Prostate gland (tissue), 2 donors: ENCODE measurements around the gene ABCC2. TPM values are rescaled to one million over a fixed set of nuclear protein-coding genes. Genes with fewer than 3 reads are reported as not detected.

Experiments
- DNase-seq: peaks from one replicate; pipeline ENCODE4 v3.0.0-alpha.2; 2019; ENCODE audit warnings: low spot score
- H3K27ac ChIP-seq, 2 donors: fragments of 200-600 bp; sonication (generic); 2 replicates each; pipeline ENCODE4 v1.5.1; 2017 to 2019
- H3K27me3 ChIP-seq: fragments of 200-600 bp; sonication (generic); replicated peaks from 2 replicates; pipeline ENCODE4 v1.5.1; 2019; ENCODE audit not compliant: insufficient read depth
- H3K36me3 ChIP-seq, 2 donors: fragments of 200-600 bp; sonication (generic); 1 replicate in 1 of 2; 2 replicates in 1 of 2; pipeline versions ENCODE4 v1.5.1 to v1.8.1; 2017 to 2019
- H3K4me1 ChIP-seq: fragments of 200-600 bp; sonication (generic); replicated peaks from 2 replicates; pipeline ENCODE4 v1.5.1; 2019
- H3K4me3 ChIP-seq, 2 donors: fragments of 200-600 bp; sonication (generic); 2 replicates each; pipeline ENCODE4 v1.5.1; 2017 to 2019
- H3K9me3 ChIP-seq: fragments of 200-600 bp; sonication (generic); 2 replicates; pipeline ENCODE4 v1.5.1; 2017
- POLR2A ChIP-seq: fragments of 450-650 bp; IDR thresholded peaks from one replicate; pipeline ENCODE4 v1.6.1; 2016; ENCODE audit warnings: antibody characterized with exemption, mild to moderate bottlenecking
- POLR2AphosphoS5 ChIP-seq: sonication (generic); formaldehyde crosslinking; IDR thresholded peaks from one replicate; pipeline ENCODE4 v1.6.1; 2017; ENCODE audit warnings: antibody characterized with exemption
- WGBS: methylation state at CpG from one replicate; pipeline ENCODE4 v1.1.5; 2018; 5-methylcytosine and 5-hydroxymethylcytosine counted together
- intact Hi-C: fragments of 100-400 bp; cut with DNase I; formaldehyde crosslinking; loops from one replicate; pipeline ENCODE4 v1.14.2; 2022
- total RNA-seq, 2 donors: library from RNA; depleted of rRNA; stranded (reverse); fragments of >200 nt; gene quantifications; one replicate each; pipeline ENCODE4 v1.1.0, GENCODE V29; 2016
- TF ChIP-seq, protein P1 (sequence below), 4 experiments: fragments of 200-600 bp in 2 of 4; fragments of 450-650 bp in 2 of 4; sonication (generic) in 2 of 4; IDR thresholded peaks; 1 replicate in 3 of 4; 2 replicates in 1 of 4; pipeline ENCODE4 v1.5.1; 2016 to 2019; ENCODE audit warnings: antibody characterized with exemption in 4 of 4, mild to moderate bottlenecking in 2 of 4, moderate library complexity in 2 of 4

The ABCC2 gene
- total RNA-seq, 2 donors from 2014 or later: 0.14 to 0.74 TPM

DNA sequence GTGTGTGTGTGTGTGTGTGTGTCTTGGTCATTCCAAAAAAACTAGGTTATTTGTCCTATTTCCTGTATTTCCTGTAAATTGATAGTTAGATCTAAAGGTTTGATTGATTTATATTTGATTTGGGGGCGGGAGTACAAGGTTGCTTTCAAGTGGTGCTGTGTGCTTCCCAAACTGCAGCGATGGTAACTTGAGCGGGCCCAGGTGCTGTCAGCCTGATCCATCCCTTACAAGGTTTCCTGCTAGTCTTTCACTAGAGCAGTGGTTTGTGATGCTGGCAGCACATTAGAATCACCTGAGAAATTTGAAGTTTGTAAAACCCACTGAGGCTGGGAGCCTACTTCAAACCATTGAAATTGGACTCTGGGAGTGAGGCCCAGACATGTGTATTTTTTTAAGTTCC lies 23.7 kb downstream of the ABCC2 start:
- Histone ChIP-seq H3K36me3 (no peaks in the 10 kb centered on the region), H3K9me3 (no peaks in the 10 kb centered on the region), H3K27me3 (no peaks in the 10 kb centered on the region), H3K4me3 (no peak overlapping the region), H3K27ac (no peak overlapping the region), H3K4me1 (peaks cover 4% of the 10 kb centered on the region)
- intact Hi-C loops: no loop called here
- WGBS: 57% methylated on average over 3 of the region's 3 CpGs
- no peak for DNase-seq
- TF ChIP-seq POLR2A (no peak), POLR2AphosphoS5 (no peak)
- TF ChIP-seq, protein P1, sequence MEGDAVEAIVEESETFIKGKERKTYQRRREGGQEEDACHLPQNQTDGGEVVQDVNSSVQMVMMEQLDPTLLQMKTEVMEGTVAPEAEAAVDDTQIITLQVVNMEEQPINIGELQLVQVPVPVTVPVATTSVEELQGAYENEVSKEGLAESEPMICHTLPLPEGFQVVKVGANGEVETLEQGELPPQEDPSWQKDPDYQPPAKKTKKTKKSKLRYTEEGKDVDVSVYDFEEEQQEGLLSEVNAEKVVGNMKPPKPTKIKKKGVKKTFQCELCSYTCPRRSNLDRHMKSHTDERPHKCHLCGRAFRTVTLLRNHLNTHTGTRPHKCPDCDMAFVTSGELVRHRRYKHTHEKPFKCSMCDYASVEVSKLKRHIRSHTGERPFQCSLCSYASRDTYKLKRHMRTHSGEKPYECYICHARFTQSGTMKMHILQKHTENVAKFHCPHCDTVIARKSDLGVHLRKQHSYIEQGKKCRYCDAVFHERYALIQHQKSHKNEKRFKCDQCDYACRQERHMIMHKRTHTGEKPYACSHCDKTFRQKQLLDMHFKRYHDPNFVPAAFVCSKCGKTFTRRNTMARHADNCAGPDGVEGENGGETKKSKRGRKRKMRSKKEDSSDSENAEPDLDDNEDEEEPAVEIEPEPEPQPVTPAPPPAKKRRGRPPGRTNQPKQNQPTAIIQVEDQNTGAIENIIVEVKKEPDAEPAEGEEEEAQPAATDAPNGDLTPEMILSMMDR (IDR thresholded peaks at IDR 0.05): no peak

DNA sequence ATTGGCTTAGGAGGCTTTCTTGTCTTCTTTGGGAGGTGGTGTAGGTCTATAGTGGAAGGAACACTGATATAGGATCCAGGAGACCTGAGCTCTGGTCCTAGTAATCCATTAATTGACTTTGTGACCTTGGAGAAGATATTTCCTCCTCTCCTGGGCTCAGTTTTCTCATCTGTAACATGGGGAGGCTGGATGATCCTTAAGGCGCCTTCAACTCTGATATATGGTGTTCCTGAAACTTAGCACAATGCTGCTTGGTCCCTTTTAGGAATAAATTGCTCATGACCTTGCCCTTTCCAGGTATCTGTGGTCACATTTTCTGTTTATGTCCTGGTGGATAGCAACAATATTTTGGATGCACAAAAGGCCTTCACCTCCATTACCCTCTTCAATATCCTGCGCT lies 25.3 kb downstream of the ABCC2 start:
- no peaks in the 10 kb centered on the region for H3K27me3 ChIP-seq
- H3K27ac ChIP-seq: no peak overlapping the region
- WGBS: 97% methylated on average over 2 of the region's 2 CpGs
- peaks cover 15% of the 10 kb centered on the region for H3K4me1 ChIP-seq
- H3K9me3 ChIP-seq: no peaks in the 10 kb centered on the region
- TF ChIP-seq POLR2AphosphoS5: no peak
- no peak for TF ChIP-seq POLR2A
- TF ChIP-seq, protein P1 (IDR thresholded peaks at IDR 0.05): no peak
- no peaks in the 10 kb centered on the region for H3K36me3 ChIP-seq
- H3K4me3 ChIP-seq: no peak overlapping the region
- no peak for DNase-seq
- intact Hi-C loops: no loop called here

DNA sequence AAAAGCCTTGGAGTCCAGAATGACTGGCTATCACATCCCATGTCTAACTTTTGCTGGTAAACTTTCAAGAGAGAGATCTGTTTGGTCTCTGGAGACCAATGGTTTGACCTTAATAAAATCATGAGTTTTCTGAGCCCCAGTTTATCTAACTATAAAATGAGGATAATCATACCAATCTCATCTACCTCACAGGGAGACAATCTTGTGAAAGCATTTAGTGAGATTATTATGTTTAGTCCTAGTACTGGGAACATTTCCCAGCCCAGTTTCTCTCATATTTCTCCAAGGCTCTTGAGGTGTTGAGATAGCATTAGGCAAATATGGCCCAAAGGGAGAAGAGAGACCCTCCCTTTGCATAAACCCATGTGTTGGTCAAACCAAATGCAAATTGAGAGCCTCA lies 25.8 kb downstream of the ABCC2 start:
- no peaks in the 10 kb centered on the region for H3K36me3 ChIP-seq
- TF ChIP-seq, protein P1 (IDR thresholded peaks at IDR 0.05): no peak
- TF ChIP-seq POLR2A (no peak), POLR2AphosphoS5 (no peak)
- no peak overlapping the region for H3K4me3 ChIP-seq
- H3K4me1 ChIP-seq: peaks cover 15% of the 10 kb centered on the region
- intact Hi-C loops: no loop called here
- no peaks in the 10 kb centered on the region for H3K9me3 ChIP-seq
- H3K27me3 ChIP-seq: no peaks in the 10 kb centered on the region
- H3K27ac ChIP-seq: no peak overlapping the region
- DNase-seq: no peak

DNA sequence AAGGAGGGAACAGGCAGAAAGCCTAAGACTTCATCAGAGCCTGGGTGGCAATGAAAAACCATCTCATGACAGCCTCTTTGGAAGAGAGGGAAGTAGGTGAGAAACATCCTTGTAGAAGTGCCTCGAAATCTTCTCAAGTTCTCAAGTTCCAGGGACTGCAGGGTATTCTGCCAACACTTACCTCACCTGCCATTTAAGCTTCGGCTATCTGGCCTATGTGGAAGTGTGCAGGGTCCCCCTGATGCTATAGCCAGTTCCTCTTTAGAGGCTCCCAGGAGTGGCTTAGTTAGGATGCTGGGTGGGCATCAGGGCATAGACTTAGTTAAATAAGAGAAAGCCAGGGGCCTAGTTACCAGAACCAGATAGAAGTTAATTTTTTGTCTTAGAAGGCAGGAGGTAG lies 27.0 kb downstream of the ABCC2 start:
- Histone ChIP-seq H3K9me3 (no peaks in the 10 kb centered on the region), H3K27me3 (no peaks in the 10 kb centered on the region), H3K36me3 (no peaks in the 10 kb centered on the region), H3K27ac (peak overlapping the region; percentile 13 to 61), H3K4me3 (no peak overlapping the region), H3K4me1 (peaks cover 15% of the 10 kb centered on the region)
- intact Hi-C loops: no loop called here
- no peak for DNase-seq
- TF ChIP-seq POLR2AphosphoS5 (no peak), POLR2A (no peak)
- TF ChIP-seq, protein P1 (IDR thresholded peaks at IDR 0.05): no peak
- 80% methylated on average over 2 of the region's 2 CpGs for WGBS

DNA sequence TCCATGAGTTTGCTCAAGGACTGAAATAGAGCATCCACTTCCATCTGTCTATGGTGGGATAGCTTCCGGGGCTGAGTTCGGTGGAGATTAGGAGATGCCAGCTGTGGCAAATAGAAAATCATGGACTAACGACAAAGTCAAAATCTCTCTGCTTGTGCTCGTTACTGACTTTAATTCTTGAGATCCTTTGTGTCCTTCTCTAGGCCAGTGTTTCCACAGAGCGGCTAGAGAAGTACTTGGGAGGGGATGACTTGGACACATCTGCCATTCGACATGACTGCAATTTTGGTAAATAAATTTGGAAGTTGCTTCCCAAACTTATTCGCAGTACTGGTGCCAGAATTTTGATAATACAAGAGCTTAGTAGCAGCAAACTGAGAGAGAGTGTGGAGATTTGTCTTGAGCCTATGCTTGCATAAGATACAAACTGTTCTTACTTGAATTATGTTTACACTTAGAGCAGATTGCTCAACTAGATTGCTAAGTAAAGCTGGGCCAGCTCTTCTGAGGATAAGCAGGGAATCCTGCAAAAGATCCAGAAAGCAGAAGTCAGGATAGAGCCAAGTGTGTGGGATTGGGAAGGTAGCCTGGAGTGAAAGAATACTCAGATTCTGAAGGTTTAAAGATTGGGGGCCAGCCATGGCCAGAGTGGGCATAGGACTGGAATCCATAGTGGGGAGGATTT lies 27.6 kb downstream of the ABCC2 start:
- Histone ChIP-seq H3K9me3 (no peaks in the 10 kb centered on the region), H3K4me1 (peaks cover 15% of the 10 kb centered on the region), H3K4me3 (no peak overlapping the region), H3K27ac (peak overlapping the region; percentile 34 to 61), H3K27me3 (no peaks in the 10 kb centered on the region), H3K36me3 (no peaks in the 10 kb centered on the region)
- peak; percentile 7 for DNase-seq
- WGBS: 77% methylated on average over 7 of the region's 7 CpGs
- no peak for TF ChIP-seq POLR2A
- TF ChIP-seq POLR2AphosphoS5: peak; percentile 78
- TF ChIP-seq, protein P1 (IDR thresholded peaks at IDR 0.05): no peak
- intact Hi-C loops: no loop called here
